Measurements from ENCODE around the gene DEAF1. TPM values are rescaled to one million over a fixed set of nuclear protein-coding genes. Genes with fewer than 3 reads are reported as not detected.

DEAF1 gene
- total and polyA plus RNA-seq, 2 experiments from 2014 or later: 42.6 to 47.8 TPM

- TF ChIP-seq, protein P1, sequence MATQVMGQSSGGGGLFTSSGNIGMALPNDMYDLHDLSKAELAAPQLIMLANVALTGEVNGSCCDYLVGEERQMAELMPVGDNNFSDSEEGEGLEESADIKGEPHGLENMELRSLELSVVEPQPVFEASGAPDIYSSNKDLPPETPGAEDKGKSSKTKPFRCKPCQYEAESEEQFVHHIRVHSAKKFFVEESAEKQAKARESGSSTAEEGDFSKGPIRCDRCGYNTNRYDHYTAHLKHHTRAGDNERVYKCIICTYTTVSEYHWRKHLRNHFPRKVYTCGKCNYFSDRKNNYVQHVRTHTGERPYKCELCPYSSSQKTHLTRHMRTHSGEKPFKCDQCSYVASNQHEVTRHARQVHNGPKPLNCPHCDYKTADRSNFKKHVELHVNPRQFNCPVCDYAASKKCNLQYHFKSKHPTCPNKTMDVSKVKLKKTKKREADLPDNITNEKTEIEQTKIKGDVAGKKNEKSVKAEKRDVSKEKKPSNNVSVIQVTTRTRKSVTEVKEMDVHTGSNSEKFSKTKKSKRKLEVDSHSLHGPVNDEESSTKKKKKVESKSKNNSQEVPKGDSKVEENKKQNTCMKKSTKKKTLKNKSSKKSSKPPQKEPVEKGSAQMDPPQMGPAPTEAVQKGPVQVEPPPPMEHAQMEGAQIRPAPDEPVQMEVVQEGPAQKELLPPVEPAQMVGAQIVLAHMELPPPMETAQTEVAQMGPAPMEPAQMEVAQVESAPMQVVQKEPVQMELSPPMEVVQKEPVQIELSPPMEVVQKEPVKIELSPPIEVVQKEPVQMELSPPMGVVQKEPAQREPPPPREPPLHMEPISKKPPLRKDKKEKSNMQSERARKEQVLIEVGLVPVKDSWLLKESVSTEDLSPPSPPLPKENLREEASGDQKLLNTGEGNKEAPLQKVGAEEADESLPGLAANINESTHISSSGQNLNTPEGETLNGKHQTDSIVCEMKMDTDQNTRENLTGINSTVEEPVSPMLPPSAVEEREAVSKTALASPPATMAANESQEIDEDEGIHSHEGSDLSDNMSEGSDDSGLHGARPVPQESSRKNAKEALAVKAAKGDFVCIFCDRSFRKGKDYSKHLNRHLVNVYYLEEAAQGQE (IDR thresholded peaks at IDR 0.05; ENCODE audit: unreplicated experiment): no peak
- TF ChIP-seq, protein P2, sequence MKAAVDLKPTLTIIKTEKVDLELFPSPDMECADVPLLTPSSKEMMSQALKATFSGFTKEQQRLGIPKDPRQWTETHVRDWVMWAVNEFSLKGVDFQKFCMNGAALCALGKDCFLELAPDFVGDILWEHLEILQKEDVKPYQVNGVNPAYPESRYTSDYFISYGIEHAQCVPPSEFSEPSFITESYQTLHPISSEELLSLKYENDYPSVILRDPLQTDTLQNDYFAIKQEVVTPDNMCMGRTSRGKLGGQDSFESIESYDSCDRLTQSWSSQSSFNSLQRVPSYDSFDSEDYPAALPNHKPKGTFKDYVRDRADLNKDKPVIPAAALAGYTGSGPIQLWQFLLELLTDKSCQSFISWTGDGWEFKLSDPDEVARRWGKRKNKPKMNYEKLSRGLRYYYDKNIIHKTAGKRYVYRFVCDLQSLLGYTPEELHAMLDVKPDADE (IDR thresholded peaks at IDR 0.05): no peak
- TF ChIP-seq JUNB (IDR thresholded peaks at IDR 0.05; ENCODE audit: unreplicated experiment): no peak
- no peak for TF ChIP-seq ZNF114 (CRISPR knock-in tag; IDR thresholded peaks at IDR 0.05)
- no peak for TF ChIP-seq POLR2AphosphoS5 (IDR thresholded peaks at IDR 0.05; ENCODE audit: low read depth)
- TF ChIP-seq ZNF462 (CRISPR knock-in tag; IDR thresholded peaks at IDR 0.05): no peak
- TF ChIP-seq CREB1 (CRISPR knock-in tag; IDR thresholded peaks at IDR 0.05; ENCODE audit: low read depth): no peak
Observed at GRCh38 chr11:722346-722811, 27.4 kb upstream of the DEAF1 start (continued).

Measured in GM23338 (cell line).